Mucosa of gallbladder (tissue), 1 donor: ENCODE results near the gene KLC3. TPM values are rescaled to one million over a fixed set of nuclear protein-coding genes. Genes with fewer than 3 reads are reported as not detected.
"Not testable (repeated sequence)": the region's sequence is repeated elsewhere in the genome, so short reads cannot be mapped to it uniquely, and the experiment has no call there.

Experiments used
- DNase-seq: peaks from one replicate; pipeline ENCODE4 v3.0.0-alpha.2; 2020; ENCODE audit warnings: low spot score
- total RNA-seq: library from RNA; stranded (reverse); gene quantifications from one replicate; pipeline ENCODE4 v1.2.1, GENCODE V29; 2021
- donor health status: DM: no; HTN: no; CAD: no.

KLC3 gene
- total RNA-seq, 1 donor from 2014 or later, result 0.23 TPM

DNA sequence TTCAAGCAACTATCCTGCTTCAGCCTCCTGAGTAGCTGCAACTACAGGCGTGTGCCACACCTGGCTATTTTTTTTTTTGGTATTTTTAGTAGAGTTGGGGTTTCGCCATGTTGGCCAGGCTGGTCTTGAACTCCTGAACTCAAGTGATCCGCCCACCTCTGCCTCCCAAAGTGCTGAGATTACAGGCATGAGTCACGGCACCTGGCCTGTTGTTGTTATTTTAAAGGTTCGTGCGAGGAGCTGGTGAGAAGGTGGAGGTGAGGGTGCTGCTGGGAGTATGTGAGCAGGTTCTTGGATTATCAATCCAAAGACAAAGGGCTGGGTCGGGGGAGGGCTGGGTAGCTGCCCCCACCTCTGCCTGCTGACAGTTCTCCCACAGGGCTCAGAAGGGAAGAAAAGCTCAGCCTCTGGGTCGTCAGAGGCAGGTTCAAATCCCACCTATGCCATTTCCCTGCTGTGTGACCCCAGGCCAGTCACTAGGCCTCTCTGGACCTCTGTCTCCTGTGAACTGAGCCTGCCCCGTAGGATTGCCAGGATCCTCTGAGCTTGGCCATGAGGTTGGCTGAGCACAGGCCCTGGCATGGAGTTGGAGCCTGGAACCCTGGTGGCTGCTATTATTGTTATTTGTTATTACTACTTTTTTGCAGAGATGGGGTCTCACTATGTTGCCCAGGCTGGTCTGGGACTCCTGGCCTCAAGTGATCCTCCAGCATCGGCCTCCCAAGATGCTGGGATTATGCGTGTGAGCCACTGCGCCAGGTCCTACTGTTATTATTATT, 19.4 kb upstream of the KLC3 start:
- no peak for DNase-seq

GRCh38 chr19:45321848-45322247, 18.7 kb upstream of the KLC3 start:
- DNase-seq, result no peak

DNA sequence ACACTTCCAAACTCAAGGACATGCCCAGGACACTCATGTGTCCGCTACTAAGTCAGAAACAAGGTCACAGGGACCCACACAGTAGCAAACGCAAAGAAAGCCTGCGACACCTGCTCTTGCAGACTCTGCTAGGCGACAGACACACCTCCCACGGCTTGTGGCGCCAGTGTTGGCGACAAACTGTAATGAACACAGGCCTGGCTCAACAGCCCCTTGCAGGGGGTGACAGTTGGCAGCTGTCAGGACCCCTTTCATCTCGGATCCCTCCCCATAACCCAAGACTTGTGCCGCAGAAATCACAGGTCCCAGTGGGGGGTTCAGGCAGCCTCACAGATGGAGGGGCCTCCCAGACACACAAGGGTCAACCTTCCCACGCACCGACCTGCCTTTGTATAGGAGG, 18.2 kb upstream of the KLC3 start:
- DNase-seq, result no peak

GRCh38 chr19:45322744-45323281, 17.7 kb upstream of the KLC3 start, which contains the start of gene CKM:
Gene CKM (minus strand): TSS chr19:45322875. CDS start chr19:45319713, 3,162 bp downstream.
- no peak for DNase-seq

GRCh38 chr19:45323671-45324081, 16.9 kb upstream of the KLC3 start:
- no peak for DNase-seq

DNA sequence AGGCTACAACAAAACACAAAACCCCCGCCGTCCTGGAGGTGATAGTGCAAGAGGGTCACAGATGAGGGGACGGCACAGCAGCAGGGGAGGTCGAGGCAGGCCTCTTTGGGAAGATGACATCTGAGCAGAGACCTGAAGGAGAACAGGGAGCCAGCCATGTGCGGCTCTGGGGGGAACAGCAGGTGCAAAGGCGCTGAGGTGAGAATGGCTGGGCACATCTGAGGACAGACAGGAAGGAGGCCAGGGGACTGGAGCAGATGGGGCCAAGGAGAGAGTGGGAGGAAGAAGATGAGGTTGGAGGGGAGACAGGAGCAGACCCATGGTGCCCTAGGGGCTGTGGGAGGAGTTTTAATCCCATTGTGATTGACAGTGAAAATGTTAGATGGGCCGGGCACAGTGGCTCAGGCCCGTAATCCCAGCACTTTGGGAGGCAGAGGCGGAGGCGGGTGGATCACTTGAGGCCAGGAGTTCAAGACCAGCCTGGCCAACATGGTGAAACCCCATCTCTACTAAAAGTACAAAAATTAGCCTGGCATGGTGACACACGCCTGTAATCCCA, 16.1 kb upstream of the KLC3 start:
- no peak for DNase-seq

DNA sequence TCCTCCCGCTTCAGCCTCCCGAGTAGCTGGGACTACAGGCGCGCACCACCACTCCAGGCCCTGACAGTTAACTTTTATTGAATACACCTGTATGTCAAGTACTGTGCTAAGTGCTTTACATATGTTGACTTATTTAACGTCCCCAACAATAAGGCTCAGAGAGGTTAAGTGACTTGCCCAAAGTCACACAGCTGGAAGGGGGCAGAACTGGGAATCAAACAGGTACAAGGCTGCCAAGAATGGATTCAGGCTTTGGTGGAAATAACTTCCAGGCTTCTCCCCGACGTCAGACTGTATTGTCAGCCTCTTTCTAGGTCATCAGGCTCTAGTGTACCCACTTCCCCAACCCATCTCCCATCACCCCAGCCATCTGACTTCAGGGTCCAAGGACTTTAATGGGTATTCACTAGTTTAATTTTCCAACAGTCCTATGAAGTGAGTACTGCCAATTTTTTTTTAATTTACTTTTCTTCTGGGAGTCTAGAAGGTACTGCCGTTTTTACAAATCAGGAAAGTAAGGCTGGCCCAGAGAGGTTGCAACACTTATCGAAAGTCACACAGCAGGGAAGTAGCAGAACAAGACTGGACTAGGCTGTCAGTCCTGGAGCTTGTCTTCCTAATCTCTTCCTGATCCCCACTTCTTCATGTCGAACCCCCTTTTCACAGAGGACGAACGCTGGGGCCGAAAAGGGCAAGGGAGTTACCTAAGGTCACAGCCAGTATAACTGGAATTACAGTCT, 13.0 kb upstream of the KLC3 start:
- no peak for DNase-seq

- no peak for DNase-seq
Measured at GRCh38 chr19:45331411-45331810, 9.1 kb upstream of the KLC3 start.

- DNase-seq, result no peak
Measured at GRCh38 chr19:45333609-45334303, 6.8 kb upstream of the KLC3 start.

DNA sequence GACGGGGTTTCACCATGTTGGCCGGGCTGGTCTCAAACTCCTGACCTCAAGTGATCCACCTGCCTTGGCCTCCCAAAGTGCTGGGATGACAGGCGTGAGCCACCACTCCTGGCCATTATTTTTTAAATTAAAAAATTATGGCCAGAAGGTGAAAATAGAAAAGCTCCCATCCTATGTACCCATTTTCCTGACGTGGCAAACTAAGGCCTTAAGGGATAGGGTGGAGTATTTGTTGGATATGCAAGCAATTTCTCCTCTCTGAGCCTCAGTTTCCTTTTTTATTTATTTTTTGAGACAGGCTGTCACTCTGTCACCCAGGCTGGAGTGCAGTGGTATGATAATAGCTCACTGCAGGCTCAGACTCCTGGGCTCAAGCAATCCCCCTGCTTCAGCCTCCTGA, 5.7 kb upstream of the KLC3 start:
- DNase-seq, result not testable (repeated sequence)

- no peak for DNase-seq
Measured at GRCh38 chr19:45336696-45337251, 3.8 kb upstream of the KLC3 start.

DNA sequence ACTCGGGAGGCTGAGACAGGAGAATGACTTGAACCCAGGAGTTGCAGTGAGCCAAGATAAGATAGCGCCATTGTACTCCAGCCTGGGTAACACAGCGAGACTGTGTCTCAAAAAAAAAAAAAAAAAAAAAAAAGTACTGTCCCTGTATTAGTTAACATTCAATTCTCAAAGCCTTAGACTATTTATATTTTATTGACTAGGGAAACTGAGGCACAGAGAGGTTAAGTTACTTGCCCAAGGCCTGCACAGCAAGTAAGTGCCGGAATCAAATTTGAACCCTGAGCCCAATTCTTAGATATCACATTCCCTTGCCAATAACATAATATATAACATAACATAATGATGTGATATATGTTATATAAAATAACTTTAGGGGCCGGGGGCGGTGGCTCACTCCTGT, 921 bp upstream of the KLC3 start:
- DNase-seq, result no peak

DNA sequence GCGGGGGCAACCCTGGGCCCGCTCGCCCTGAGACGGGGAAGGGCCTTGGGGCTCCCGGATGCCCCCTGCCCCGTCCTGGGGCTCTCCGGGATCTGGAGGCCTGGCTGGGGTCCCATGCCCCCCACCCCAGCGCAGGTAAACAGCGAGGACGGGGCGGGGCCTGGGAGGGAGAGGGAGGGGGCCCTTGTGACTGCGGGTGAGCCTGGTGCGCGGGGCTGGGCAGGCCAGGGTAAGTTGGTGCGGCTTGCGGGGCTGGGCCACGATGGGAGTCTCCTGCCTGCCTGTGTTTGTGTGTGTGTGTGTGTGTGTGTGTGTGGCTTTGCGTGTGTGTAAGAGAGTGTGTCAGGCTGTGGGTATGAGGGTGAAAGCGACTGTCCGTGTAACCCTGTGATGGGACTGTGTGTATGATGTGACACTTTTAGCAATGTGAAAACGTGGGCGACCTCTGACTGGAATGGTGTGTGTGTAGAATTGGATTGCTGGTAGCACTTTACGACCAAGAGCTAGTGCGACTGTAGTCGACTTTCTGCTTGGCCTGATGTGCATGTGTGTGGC, 426 bp downstream of the KLC3 start:
- DNase-seq, result no peak

- no peak for DNase-seq
Measured at GRCh38 chr19:45342911-45343310, 2.4 kb downstream of the KLC3 start.

GRCh38 chr19:45344621-45345505, 4.3 kb downstream of the KLC3 start:
- no peak for DNase-seq

DNA sequence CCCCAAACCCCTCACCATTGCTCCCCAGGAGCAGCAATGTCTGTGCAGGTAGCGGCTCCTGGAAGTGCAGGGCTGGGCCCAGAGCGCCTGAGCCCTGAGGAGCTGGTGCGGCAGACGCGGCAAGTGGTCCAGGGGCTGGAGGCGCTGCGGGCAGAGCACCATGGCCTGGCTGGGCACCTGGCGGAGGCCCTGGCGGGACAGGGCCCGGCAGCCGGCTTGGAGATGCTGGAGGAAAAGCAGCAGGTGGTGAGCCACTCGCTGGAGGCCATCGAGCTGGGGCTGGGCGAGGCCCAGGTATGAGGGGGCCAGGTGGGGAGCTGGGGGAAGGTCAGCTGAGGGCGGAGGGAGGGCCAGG, 4.9 kb downstream of the KLC3 start:
- DNase-seq, result no peak

DNA sequence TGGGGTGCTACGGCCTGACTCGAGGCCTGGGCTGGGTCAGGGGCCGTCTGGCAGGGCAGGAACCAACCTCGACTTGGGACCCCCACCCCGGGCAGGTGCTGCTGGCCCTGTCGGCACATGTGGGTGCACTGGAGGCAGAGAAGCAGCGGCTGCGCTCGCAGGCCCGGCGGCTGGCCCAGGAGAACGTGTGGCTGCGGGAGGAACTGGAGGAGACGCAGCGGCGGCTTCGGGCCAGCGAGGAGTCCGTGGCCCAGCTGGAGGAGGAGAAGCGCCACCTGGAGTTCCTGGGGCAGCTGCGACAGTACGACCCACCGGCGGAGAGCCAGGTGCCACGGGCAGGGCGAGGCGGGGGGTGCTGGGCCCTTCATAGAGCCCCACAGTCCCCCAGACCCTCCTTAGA, 5.9 kb downstream of the KLC3 start:
- DNase-seq, result no peak

DNA sequence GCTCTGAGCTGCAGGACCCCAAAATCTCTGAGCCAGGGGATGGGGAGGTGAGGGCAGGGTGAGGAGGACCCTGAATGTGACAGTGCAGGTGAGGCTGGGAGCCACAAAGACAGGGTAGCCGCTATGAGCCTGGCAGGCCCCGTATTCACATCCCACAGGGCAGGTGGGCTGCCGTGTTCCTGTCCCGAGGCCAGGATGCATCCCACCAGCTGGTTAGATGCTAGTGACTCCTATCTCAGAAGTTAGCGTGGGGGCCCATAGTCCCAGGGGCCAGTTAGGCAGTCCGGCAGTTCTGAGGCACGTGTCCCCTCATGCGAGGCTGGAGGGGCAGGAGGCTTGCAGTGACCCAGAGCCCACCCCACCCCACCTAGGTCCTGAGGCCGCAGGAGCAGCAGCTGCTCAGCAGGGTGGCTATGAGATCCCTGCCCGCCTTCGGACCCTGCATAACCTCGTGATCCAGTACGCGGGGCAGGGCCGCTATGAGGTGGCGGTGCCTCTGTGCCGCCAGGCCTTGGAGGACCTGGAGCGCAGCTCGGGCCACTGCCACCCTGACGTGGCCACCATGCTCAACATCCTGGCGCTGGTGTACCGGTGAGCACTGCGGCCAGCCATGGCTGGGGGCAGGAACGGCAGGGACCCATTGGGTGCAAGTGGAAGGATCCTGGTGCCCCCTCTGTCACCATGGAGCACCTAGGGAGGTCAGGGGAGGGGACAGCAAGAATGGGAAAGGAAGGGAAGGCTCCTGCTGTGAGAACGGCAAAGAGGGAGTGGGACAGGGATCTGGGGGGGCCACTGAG, 7.2 kb downstream of the KLC3 start:
- no peak for DNase-seq

DNA sequence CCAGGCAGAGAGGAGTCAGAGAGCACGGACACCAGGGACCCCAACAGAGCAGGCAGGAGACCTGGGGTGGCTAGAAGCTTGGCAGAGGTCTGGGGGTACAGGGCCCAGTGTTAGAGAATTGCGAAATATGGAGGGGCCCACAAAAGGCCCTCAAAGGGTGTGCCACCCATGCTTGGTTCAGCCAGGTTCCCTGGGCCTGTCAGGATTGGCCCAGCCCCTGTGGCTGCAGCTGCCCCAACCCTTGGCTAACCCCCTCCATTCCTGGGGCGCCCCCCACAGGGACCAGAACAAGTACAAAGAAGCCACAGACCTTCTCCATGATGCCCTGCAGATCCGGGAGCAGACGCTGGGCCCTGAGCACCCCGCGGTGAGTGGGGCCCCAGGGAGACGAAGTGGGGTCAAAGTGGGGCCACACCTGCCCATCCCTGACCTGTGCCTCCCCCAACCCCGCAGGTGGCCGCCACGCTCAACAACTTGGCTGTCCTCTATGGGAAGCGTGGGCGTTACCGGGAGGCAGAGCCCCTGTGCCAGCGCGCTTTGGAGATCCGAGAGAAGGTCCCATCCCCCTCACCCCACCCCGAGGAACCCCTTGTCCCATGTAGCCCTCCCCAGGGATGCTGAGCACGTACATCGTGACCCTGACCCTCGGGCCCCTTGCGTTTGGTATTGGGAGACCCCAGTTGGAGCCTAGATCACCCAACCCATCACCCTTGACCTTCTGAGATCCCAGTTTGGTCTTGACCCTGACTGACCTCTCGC, 8.0 kb downstream of the KLC3 start:
- DNase-seq, result no peak
